ENCODE data around the gene NPB. TPM values are rescaled to one million over a fixed set of nuclear protein-coding genes. Genes with fewer than 3 reads are reported as not detected.

NPB gene
- total and polyA plus RNA-seq, 11 donors = 0.13 to 1.2 (median 0.50) TPM; not detected in 1

DNA sequence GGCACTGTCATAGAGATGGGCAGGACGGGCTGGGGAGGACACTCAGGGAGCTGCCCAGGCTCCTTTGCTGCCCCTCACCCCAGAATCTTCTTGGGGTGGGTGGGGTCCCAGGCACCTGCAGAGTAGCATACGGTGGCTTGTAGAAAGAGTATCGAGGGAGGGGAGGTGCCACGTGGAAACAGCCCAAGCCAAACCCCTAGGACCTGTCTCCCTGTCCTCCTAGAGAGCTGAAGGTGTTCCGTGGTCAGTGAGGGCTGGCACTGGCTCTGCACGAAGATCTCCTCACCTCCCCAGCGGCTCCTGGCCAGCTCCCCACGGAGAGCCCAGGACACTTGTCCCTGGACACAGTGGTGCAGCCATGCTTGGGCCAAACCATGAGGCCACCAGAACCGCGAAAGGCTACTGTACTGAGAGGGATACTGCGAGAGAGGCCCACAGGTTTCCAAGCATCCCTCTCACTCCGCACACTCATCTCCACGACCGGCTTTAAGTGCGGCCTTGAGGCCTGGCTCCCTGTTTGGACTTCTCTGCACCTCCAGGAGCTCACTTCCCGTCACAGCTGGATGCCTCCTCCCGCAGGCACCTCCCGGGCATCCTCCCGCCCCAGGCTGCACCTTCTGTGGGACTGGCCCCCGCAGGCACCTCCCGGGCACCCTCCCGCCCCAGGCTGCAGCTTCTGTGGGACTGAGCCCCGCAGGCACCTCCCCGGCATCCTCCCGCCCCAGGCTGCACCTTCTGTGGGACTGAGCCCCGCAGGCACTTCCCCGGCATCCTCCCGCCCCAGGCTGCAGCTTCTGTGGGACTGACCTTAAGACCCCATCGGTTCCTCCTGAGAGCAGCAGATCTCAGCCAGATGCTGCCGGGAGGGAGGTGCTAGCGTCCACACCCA is 27.5 kb downstream of the NPB start:
- no peak overlapping the region for H3K4me3 ChIP-seq
- peaks cover 0 to 14% (median 0%) of the 10 kb centered on the region in 9 donors for H3K27me3 ChIP-seq
- H3K36me3 ChIP-seq = no peaks in the 10 kb centered on the region
- TF ChIP-seq, protein P1, sequence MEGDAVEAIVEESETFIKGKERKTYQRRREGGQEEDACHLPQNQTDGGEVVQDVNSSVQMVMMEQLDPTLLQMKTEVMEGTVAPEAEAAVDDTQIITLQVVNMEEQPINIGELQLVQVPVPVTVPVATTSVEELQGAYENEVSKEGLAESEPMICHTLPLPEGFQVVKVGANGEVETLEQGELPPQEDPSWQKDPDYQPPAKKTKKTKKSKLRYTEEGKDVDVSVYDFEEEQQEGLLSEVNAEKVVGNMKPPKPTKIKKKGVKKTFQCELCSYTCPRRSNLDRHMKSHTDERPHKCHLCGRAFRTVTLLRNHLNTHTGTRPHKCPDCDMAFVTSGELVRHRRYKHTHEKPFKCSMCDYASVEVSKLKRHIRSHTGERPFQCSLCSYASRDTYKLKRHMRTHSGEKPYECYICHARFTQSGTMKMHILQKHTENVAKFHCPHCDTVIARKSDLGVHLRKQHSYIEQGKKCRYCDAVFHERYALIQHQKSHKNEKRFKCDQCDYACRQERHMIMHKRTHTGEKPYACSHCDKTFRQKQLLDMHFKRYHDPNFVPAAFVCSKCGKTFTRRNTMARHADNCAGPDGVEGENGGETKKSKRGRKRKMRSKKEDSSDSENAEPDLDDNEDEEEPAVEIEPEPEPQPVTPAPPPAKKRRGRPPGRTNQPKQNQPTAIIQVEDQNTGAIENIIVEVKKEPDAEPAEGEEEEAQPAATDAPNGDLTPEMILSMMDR (IDR thresholded peaks at IDR 0.05) = no peak
- no peak for TF ChIP-seq POLR2A (IDR thresholded peaks at IDR 0.05)
- H3K9me3 ChIP-seq = no peaks in the 10 kb centered on the region
- peaks cover 11 to 35% (median 25%) of the 10 kb centered on the region in 12 donors for H3K4me1 ChIP-seq
- intact Hi-C loops (cut with DNase I) = loop anchor here in 1 of 10 donors (5.0 kb wide), 1 partner anchor 57 kb away; the partner anchor contains the start of gene ARHGDIA
- ATAC-seq (no peak), DNase-seq (no peak)
- H3K27ac ChIP-seq = no peak overlapping the region
- WGBS, 4 donors = 91 to 94% (median 93%) methylated on average over 23 to 31 of the region's 31 CpGs

GRCh38 chr17:81930142-81931125 is 28.4 kb downstream of the NPB start:
- H3K4me3 ChIP-seq = no peak overlapping the region
- H3K27ac ChIP-seq = no peak overlapping the region
- intact Hi-C loops (cut with DNase I) = no loop called here
- no peaks in the 10 kb centered on the region for H3K9me3 ChIP-seq
- ATAC-seq (no peak), DNase-seq (peak in 1 of 5 donors; percentile 29)
- WGBS, 4 donors = 65 to 74% (median 69%) methylated on average over 19 to 20 of the region's 20 CpGs
- peaks cover 0 to 14% (median 0%) of the 10 kb centered on the region in 9 donors for H3K27me3 ChIP-seq
- no peaks in the 10 kb centered on the region for H3K36me3 ChIP-seq
- peaks cover 6 to 26% (median 15%) of the 10 kb centered on the region in 12 donors for H3K4me1 ChIP-seq
- TF ChIP-seq, protein P1 (IDR thresholded peaks at IDR 0.05) = no peak
- TF ChIP-seq POLR2A (IDR thresholded peaks at IDR 0.05) = no peak

DNA sequence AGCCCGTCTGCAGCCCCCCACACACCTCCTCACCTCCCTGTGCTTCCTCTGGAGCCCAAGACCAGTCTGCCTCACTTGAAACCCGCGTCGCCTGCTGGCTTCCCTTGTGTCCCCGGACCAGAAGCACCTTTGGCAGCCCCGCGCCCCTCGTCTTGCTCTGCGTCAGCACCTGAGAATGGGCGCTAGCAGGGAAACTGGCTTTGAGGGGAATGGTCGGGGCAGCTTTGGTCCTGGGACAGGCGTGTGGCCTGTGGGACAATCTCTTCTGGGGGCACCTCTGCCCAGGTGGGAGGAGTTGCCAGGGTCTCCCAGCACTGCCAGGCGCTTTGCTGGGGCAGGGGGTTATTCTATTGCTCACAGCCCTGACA is 29.1 kb downstream of the NPB start:
- no peak for DNase-seq
- WGBS, 4 donors = 68 to 73% (median 70%) methylated on average over 13 of the region's 13 CpGs
- Histone ChIP-seq H3K9me3 (no peaks in the 10 kb centered on the region), H3K27ac (no peak overlapping the region), H3K27me3 (peaks cover 0 to 14% (median 0%) of the 10 kb centered on the region in 9 donors), H3K36me3 (no peaks in the 10 kb centered on the region), H3K4me3 (no peak overlapping the region), H3K4me1 (peaks cover 2 to 18% (median 10%) of the 10 kb centered on the region in 12 donors)
- ATAC-seq = no peak
- intact Hi-C loops (cut with DNase I) = no loop called here
- TF ChIP-seq, protein P1 (IDR thresholded peaks at IDR 0.05) = no peak
- TF ChIP-seq POLR2A (IDR thresholded peaks at IDR 0.05) = no peak

Data from heart left ventricle (tissue), 16 donors.